ENCODE data around the gene DRC7.
"Not testable (repeated sequence)": the region's sequence is repeated elsewhere in the genome, so short reads cannot be mapped to it uniquely, and the experiment has no call there.

Gene DRC7

DNA sequence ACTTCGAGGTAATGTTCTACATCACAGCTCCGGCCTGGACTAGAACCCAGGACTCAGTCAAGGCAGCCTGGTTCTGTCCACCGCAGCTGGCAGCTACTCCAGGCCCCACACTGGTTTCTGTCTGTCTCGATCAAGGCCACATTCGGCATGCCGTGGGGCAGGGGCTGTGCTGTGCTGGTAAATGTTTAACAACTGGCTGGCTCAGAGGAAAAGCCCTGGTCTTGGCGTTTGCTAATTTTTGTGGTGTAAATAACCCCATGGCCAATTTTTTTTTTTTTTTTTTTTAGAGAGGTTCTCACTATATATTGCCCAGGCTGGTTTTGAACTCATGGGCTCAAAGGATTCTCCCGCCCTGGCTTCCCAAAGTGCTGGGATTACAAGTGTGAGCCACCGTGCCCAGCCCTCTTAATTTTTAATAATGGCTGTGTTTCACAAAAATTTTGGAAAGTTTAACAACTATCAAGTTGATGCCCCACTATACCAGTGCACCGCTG lies 328 bp upstream of the DRC7 start:
- no peak for DNase-seq (ENCODE audit: low spot score)

DNA sequence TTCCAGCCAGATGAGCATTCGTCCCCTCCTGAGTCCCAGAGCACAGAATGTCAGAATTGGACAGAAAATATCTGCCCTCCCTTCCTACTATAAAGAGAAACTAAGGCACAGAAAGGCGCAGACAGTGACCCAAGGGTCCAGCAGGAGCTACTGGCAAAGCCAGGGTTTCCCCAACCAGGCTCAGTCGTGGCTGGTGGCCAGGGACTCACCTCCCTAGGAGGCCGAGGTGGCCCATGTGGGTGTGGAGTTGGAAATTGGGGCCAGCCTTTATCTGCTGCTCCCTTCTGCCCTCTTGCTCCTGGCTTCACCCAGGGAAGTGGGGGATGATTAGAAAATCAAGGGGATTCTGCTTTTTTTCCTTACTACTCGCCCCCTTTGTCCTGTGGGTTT lies 1.1 kb downstream of the DRC7 start:
- DNase-seq (ENCODE audit: low spot score), result no peak

DNA sequence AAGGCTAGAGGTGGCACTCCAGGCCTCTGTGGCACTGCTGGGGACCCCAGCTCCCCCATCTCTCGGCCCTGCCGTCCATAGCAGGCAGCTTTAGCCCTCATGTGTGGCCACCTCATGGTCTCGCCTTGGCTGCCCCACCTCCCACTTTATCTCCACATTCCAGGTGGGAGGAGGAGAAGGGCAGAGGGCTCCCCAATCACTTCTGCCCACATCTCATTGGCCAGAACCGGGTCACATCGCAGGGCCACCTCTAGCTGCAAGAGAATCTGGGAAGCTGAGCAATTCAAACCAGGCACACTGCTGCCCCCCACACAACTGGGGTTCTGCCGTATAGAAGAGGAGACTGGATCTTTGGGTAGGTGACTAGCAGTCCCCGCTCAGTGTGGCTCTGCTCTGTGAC lies 1.6 kb downstream of the DRC7 start:
- DNase-seq (ENCODE audit: low spot score), result no peak

DNA sequence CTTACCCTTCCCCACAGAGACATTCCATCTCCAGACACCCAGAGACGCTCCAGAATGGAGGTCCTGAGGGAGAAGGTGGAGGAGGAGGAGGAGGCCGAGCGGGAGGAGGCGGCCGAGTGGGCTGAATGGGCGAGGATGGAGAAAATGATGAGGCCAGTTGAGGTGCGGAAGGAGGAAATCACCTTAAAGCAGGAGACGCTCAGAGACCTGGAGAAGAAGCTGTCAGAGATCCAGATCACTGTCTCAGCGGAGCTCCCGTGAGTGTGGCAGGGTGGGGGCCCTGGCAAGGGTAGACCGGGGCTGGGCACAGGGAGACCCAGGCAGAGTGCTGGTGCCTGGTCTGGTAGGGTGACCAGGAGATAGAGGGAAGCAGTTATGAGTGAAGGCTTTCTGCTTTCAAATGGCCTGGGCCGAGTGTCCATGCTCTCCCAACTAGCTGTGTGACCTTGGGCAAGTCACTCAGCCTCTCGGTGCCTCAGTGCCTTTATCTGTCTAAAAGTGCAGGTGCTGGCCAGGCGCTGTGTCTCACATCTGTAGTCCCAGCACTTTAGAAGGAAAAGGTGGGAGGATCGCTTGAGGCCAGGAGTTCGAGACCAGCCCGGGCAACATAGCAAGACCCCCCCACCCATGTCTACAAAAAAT lies 3.4 kb downstream of the DRC7 start:
- DNase-seq (ENCODE audit: low spot score), result no peak

DNA sequence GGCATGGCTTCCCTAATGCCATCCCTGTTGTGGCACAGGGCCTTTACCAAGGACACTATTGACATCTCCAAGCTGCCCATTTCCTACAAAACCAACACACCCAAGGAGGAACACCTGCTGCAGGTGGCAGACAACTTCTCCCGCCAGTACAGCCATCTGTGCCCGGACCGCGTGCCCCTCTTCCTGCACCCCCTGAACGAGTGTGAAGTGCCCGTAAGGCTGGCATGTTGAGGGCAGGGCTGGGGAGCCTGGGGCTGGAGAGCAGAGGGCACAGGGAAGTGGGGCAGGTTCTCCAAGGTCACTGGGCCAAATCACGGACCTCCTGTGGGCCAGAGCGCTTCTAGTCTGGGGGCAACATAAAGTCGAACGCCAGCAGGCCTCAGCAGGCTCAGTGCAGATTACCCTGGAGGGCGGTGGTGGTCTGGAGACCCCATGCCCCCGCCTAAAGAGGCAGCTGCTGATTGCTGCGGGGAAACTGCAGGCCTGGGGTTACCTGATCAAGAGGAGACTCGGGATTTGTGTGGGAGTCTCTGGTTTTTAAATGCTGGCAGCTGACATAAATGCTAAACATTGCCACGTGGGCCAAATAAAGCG lies 4.3 kb downstream of the DRC7 start:
- DNase-seq (ENCODE audit: low spot score), result no peak

DNA sequence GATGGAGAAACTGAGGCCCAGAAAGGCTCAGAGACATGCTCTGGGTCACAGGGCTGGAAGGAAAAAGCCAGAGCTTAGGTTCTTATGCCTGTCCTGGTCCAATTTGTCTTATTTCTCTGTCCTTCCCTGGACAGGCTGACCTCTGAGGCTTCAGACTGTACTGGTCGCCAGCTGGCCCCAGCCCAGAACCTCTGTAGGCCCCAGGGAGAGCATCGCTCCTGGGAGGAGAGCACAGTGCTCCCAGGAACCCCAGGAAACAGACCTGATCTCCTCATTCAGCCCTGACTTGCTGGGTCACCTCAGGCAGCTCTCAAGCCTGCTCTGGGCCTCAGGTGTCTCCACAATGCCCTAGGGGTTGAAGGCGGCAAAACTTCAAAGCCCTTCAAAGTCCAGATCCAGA lies 4.9 kb downstream of the DRC7 start:
- DNase-seq (ENCODE audit: low spot score), result no peak

DNA sequence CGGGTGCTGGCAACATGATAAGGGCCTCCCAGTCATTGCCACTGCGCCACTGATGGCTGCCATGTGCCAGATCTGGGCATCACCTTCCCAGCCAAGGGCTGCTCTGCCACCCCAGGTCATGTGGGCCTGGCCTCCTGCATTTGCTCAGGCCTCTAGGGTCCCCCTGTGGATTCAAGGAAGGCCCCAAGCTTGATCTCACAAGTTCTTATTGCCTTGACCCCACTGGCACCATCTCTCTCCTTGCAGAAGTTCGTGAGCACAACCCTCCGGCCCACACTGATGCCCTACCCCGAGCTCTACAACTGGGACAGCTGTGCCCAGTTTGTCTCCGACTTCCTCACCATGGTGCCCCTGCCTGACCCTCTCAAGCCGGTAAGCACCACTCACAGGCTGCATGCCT lies 5.3 kb downstream of the DRC7 start:
- DNase-seq (ENCODE audit: low spot score), result no peak

DNA sequence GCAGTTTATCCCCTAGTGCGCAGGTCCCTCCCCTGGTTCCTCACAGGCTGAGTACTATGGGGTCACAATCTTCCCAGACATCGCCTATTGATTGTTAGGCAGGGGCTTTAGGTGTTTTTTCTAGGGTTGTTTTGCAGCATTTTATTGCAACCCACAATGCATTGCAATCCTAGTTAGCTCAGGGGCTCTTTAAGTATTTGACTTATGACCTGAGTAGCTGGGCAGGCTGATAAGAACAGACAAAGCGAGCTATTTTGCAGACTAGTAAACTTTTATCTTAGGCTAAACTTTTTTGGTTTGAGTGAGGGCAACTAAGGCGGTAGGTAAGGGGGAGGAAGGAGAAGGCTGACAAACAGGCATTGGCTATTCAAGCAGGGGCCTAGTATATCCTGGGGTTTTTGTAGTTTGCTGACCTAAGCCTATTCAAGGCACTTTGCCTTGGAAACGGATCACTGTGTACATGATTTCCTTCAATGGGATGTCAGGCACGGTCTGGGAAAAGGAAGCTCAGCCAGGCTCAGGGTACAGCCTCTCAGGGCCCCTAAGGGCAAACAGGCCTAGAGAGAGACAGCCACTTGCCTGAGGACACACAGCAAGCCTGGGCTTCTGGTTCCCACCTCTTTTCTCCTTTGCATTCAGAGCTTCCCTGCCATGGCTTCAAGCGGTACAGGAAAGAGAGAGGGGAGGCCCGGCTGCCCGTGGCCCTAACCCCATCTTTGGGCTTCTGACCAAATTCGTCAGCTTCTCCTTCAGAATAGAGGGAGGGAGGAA lies 6.4 kb downstream of the DRC7 start:
- DNase-seq (ENCODE audit: low spot score), result no peak

DNA sequence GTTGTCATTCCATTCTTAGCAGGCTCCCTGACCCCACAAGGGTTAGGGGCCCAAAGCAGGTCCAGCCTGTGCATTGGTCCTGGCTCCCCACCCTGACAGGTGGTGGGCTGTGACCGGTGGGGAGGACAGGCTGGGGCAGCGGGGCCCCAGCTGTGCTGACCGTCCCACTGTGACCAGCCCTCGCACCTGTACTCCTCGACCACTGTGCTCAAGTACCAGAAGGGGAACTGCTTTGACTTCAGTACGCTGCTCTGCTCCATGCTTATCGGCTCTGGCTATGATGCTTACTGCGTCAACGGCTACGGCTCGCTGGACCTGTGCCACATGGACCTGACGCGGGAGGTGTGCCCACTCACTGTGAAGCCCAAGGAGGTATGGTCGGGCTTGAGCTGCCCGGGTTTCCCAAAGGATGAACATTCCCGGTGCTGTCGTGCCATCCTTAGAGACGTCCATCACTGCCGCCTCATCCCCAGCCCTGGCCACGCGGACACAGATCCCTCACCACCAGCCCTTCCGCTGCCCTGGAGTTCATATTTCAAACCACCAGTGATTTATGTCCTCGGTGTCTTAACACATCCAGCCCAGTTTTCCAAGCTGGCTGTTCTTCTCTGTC lies 7.3 kb downstream of the DRC7 start:
- no peak for DNase-seq (ENCODE audit: low spot score)

DNA sequence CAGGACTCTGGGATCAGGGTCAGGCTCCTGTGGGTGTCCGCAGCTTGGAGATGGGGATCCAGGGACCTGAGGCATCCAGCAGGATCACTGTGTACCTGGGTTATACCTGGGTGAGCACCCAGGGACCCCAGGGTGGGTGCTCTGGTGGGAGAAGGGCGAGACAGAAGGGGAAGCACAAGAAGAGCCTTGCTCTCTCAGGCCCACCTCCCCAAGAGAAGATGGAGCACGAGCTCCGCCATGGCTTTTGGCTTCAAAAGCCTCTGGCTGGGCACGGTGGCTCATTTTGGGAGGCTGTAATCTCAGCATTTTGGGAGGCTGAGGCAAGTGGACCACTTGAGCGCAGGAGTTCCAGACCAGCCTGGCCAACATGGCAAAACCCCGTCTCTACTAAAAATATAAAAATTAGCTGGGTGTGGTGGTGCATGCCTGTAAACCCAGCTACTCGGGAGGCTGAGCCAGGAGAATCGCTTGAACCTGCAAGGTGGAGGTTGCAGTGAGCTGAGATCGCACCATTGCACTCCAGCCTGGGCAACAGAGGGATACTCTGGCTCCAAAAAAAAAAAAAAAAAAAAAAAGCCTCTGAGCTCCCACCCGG lies 8.9 kb downstream of the DRC7 start:
- DNase-seq (ENCODE audit: low spot score), result no peak

DNA sequence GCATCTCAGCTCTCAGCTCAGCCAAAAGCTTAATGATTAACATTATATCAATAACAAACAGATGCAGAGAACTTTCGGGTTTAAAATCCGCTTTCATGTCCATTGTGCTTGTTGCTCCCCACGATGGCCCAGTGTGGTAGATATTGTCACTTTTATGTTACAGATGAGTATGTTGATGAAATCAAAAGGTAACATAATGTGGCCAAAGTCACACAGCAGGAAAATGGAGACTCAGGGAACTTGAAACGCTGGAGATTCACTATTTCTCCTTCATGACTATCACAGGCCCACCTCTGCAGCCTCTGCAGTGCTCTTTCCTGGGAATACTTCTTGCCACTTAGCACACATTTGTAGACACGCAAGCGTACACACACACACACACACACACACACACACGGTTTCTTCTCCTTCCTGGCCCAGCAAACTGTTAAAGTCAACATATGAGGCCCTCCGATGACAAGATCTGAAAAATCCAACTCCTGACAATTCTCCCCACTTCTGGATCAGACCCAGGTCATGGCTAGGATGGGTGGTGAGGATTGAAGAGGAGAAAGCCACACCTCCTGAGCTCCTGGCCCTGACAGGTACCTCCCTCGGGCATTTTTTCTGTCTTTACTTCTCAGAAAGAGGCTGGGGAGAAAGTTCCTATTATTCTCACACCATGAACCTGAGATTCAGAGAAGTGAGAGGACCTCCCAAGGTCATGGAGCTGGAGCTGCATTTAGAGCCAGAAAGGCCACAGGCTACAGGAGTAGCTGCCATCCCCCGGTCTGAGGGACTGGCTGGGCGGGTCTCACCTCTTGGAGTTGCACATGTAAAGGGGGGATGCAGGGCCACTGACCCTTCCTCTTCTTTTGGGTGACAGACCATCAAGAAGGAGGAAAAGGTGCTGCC lies 9.7 kb downstream of the DRC7 start:
- DNase-seq (ENCODE audit: low spot score), result no peak

DNA sequence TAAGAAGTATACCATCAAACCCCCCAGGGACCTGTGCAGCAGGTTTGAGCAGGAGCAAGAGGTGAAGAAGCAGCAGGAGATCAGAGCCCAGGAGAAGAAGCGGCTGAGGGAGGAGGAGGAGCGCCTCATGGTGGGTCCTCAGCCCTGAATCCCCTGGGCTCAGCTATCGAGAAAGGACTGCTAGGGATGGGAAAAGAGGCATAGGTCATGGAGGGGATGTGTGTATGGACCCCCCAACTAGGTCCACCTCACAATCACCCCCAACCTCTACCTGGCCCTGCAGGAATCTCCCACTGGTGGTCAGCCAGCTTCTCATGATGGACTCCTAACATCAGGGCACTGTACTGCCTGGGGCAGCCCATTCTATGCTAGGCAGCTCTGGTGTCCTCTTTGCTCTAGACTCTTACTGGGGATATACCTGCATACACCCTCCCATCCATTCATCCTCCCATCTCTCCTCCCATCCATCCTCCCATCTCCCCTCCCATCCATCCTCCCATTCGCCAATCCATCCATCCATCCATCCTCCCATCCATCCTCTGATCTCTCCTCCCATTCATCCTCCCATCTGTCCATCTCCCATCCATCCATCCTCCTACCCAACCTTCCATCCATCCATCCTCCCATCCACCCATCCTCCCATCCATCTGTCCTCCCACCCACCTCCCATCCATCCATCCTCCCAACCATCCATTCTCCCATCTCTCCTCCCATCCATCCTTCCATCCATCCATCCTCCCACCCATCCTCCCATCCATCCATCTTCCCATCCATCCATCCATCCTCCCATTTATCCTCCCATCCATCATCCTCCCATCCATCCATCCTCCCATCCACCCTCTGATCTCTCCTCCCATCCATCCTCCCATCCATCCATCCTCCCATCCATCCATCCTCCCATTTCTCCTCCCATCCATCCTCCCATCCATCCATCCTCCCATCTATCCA lies 10.6 kb downstream of the DRC7 start:
- no peak for DNase-seq (ENCODE audit: low spot score)

DNA sequence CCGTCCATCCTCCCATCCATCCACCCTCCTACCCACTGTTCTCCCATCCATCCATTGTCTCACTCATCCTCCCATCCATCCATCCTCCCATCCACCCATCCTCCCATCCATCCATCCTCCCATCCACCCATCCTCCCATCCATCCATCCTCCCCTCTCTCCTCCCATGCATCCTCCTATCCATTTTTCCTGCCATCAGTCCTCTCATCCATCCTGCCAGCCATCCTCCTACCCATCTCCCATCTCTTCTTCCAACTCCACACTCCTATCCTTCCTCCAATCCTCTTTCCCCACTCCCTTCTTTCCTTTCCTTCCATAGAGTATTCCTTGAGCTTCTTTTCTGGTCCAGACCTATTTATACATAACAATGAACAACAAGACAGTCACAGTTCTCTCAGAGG lies 12.1 kb downstream of the DRC7 start:
- no peak for DNase-seq (ENCODE audit: low spot score)

DNA sequence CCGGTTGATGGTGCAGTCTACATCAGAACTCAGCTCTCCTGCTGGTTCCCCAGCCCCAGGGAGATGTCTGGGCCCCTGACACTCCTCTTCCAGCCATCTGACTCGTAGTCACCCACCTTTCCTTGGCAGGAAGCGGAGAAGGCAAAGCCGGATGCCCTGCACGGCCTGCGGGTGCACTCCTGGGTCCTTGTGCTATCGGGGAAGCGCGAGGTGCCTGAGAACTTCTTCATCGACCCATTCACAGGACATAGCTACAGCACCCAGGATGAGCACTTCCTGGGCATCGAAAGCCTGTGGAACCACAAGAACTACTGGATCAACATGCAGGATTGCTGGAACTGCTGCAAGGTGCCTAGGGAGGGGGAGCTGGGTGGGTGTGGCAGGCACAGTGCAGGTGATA lies 12.7 kb downstream of the DRC7 start:
- no peak for DNase-seq (ENCODE audit: low spot score)

DNA sequence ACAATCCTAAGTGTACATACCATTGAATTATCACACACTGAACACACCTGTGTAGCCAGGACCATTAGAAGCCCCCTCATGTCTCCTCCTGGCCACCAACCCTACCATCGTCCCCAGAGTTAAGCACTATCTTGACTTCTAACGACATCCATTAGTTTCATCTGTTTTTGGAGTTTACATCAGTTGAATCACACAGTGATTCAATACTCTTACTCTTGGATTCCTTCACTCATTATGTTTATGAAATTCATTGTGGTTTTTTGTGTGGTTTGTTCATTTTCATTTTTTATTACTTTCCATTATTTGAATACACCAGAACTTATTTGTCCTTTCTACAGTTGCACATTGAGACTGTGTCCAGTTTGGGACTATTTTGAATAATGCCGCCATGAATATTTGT lies 13.6 kb downstream of the DRC7 start:
- DNase-seq (ENCODE audit: low spot score), result no peak

DNA sequence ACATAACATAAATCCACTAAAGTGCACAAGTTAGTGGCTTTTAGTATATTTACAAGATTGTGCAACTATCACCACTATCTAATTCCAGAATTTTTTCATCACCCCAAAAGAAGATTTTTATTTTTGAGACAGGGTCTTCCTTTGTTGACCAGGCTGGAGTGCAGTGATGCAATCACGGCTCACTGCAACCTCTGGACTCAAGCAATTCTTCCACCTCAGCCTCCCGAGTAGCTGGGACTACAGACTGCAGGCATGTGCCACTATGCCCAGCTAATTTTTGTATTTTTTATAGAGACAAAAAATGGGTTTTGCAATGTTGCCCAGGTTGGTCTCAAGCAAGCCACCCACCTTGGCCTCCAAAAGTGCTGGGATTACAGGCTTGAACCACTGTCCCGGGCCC lies 15.1 kb downstream of the DRC7 start:
- no peak for DNase-seq (ENCODE audit: low spot score)

DNA sequence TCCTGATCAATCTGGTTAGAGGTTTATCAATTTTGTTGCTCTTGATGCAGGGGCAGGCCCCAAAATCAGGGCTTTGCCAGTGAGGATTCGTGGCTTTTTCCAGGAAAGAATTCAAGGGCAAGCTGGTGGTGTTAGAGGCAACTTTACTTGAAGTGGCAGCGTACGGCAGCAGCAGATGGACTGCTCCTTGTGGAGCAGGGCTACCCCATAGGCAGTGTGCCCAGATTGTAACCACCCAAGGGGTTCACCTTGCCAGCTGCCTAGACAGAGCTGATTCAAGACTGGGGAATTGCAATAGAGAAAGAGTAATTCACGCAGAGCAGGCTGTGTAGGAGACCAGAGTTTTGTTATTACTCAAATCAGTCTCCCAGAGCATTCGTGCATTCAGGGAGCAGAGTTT lies 16.7 kb downstream of the DRC7 start:
- no peak for DNase-seq (ENCODE audit: low spot score)

DNA sequence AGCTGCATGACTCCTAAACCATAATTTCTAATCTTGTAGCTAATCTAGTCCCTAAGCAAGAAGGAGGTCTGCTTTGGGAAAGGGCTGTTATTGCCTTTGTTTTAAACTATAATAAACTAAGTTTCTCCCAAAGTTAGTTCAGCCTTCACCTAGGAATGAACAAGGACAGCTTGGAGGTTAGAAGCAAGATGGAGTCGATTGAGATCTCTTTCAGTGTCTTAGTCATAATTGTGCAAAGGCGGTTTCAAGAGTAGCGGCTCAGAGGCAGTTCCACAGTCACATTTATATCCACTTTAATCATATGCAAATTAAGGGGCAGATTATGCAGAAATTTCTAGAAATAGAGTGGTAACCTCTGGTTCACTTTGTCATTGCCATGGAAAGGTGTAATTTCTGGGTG lies 17.4 kb downstream of the DRC7 start:
- DNase-seq (ENCODE audit: low spot score), result no peak

DNA sequence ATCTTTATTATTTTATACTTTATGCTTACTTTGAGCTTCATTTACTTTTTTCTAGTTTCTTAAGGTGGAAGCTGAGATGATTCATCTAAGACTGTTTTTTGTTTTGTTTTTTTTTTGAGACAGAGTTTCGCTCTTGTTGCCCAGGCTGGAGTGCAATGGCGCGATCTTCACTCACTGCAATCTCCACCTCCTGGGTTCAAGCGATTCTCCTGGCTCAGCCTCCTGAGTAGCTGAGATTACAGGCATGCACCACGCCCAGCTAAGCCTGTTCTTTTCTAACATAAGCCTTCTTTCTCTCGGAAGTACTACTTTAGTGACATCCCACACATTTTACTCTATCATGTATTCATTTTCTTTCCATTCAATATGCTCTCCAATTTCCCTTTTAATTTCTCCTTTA lies 18.0 kb downstream of the DRC7 start:
- DNase-seq (ENCODE audit: low spot score), result not testable (repeated sequence)

DNA sequence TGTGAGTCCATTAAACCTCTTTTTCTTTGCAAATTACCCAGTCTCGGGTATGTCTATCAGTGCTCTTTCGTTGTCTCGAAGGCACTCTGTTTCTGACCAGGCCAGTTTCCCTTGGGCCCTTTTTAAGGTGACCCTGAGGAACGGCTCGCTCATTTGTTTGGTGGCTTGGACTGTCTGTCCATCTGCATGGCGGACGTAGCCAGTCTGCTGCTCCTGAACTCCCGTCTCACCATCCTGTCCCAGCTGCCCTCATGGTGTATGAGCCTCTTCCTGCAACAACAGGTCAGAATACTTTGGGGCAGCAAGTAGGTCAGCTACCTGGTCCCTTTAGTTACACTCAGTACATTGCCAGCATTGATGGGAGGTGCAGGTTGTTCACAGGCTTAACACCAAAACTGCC lies 19.0 kb downstream of the DRC7 start:
- DNase-seq (ENCODE audit: low spot score), result no peak
